Measurements from ENCODE around the gene PUS7L.

DNA sequence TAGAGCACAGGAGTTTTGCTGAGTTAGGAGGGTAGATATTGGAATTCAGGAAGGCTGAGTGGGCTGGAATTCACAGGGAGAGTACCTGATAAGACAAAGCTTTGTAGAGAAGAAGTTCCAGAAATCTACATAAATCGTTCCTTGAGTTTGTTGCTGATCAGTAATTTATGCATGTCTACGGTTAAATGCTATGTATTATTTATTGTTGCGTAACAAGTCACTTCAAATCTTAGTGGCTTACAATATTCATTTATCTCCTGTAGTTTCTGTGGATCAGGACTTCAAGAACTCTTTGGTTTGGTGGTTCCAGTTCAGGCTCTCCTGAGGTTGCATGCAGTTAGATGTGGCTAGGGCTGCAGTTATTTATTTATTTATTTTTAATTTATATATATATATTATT, 7.8 kb downstream of the PUS7L start:
- TF ChIP-seq, protein P1, sequence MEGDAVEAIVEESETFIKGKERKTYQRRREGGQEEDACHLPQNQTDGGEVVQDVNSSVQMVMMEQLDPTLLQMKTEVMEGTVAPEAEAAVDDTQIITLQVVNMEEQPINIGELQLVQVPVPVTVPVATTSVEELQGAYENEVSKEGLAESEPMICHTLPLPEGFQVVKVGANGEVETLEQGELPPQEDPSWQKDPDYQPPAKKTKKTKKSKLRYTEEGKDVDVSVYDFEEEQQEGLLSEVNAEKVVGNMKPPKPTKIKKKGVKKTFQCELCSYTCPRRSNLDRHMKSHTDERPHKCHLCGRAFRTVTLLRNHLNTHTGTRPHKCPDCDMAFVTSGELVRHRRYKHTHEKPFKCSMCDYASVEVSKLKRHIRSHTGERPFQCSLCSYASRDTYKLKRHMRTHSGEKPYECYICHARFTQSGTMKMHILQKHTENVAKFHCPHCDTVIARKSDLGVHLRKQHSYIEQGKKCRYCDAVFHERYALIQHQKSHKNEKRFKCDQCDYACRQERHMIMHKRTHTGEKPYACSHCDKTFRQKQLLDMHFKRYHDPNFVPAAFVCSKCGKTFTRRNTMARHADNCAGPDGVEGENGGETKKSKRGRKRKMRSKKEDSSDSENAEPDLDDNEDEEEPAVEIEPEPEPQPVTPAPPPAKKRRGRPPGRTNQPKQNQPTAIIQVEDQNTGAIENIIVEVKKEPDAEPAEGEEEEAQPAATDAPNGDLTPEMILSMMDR (IDR thresholded peaks at IDR 0.05) = no peak
- no peak for TF ChIP-seq POLR2A (IDR thresholded peaks at IDR 0.05; ENCODE audit: low read depth)
- no peak for TF ChIP-seq POLR2AphosphoS5 (IDR thresholded peaks at IDR 0.05)

Measured in esophagus muscularis mucosa (tissue), 3 donors.